SK-N-MC (cell line): ENCODE results near the gene INPP4B.

ENCODE experiments used
- DNase-seq: peaks from one replicate; pipeline ENCODE4 v3.0.0-alpha.2; 2011; ENCODE audit warnings: low read depth, low spot score
- H3K27ac ChIP-seq: fragments of 200-600 bp; sonication (generic); 2 replicates; pipeline ENCODE4 v1.5.1; 2016; ENCODE audit warnings: mixed run types
- H3K36me3 ChIP-seq: fragments of 200-600 bp; sonication (generic); 2 replicates; pipeline ENCODE4 v1.6.1; 2017; ENCODE audit warnings: antibody characterized with exemption, low read length, mixed read lengths; ENCODE audit not compliant: insufficient read depth
- H3K4me3 ChIP-seq: fragments of 200-600 bp; sonication (generic); 2 replicates; pipeline ENCODE4 v1.5.1; 2016
- H3K9ac ChIP-seq: fragments of 200-600 bp; sonication (generic); 2 replicates; pipeline ENCODE4 v1.8.0; 2017; ENCODE audit warnings: mixed run types, mixed read lengths; ENCODE audit not compliant: insufficient read length
- H3K9me3 ChIP-seq: fragments of 200-600 bp; sonication (generic); 2 replicates; pipeline ENCODE4 v1.6.1; 2017; ENCODE audit warnings: low read depth, mild to moderate bottlenecking, antibody characterized with exemption, low read length, moderate library complexity, mixed read lengths
- EZH2 ChIP-seq: fragments of 200-600 bp; sonication (generic); IDR thresholded peaks from one replicate; pipeline ENCODE4 v1.6.1; 2017; ENCODE audit warnings: antibody characterized with exemption
- FOXP2 ChIP-seq: optimal IDR thresholded peaks from 2 replicates; pipeline ENCODE3; 2011; ENCODE audit warnings: mild to moderate bottlenecking, moderate library complexity; ENCODE audit not compliant: insufficient read depth; ENCODE audit errors: extremely low read length, control extremely low read depth
- POLR2AphosphoS5 ChIP-seq: IDR thresholded peaks from 2 replicates; pipeline ENCODE4 v1.6.1; 2012; ENCODE audit warnings: mild to moderate bottlenecking, low read depth, low read length, borderline replicate concordance

INPP4B gene

DNA sequence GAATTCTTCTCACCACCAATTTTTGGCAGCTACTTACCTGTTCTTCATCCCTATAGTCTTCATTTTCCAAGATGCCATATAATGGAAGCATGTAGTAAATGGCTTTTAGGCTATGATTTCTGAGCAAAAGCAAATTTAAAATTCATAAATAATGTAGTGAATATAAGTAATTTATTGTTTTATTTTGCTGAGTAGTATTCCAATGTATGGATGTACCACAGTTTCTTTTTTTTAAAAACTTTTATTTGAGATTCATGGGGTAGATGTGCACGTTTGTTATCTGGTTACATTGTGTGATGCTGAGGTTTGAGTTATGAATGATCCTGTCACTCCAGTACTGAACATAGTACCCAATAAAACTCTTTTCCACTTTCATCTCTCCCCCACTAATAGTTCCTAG, 840.6 kb downstream of the INPP4B start:
- H3K36me3 ChIP-seq = no peaks in the 10 kb centered on the region
- H3K9ac ChIP-seq = no peak overlapping the region
- H3K27ac ChIP-seq = no peak overlapping the region
- no peak overlapping the region for H3K4me3 ChIP-seq
- no peak for DNase-seq
- TF ChIP-seq EZH2 = no peak
- TF ChIP-seq FOXP2 = no peak
- no peak for TF ChIP-seq POLR2AphosphoS5
- H3K9me3 ChIP-seq = no peaks in the 10 kb centered on the region

DNA sequence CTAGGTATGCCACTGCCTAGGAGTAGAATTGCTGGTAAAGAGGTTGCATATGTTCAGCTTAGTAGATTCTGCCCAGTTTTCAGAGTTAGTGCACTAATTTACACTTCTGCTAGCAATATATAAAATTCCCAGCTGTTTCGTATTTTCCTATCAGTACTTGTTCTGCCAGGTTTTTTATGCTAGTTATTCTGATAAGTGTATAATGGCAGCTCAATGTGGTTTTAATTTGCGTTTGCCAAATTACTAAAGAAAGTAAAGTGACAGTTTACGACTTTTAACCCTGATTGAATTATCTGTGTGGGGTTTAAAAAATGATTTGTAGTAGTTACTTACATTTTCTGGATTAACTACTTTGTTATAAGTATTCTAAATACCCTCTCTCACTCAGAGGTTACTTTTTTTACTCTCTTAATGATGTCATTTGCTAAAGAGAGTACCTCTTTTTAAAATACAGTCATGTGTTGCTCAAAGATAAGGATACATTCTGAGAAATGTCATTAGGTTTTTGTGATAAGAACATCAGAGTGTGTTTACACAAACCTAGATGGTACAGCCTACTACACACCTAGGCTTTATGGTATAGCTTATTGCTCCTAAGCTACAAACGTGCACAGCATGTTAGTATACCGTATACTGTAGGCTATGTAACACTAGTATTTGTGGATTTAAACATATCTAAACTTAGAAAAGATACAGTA, 846.5 kb downstream of the INPP4B start:
- no peak for DNase-seq
- no peak for TF ChIP-seq FOXP2
- no peak for TF ChIP-seq EZH2
- TF ChIP-seq POLR2AphosphoS5 = no peak
- Histone ChIP-seq H3K4me3 (no peak overlapping the region), H3K36me3 (no peaks in the 10 kb centered on the region), H3K27ac (no peak overlapping the region), H3K9me3 (0 out of 2 replicates have a peak, but pooled peaks cover 3% of the 10 kb centered on the region), H3K9ac (no peak overlapping the region)

DNA sequence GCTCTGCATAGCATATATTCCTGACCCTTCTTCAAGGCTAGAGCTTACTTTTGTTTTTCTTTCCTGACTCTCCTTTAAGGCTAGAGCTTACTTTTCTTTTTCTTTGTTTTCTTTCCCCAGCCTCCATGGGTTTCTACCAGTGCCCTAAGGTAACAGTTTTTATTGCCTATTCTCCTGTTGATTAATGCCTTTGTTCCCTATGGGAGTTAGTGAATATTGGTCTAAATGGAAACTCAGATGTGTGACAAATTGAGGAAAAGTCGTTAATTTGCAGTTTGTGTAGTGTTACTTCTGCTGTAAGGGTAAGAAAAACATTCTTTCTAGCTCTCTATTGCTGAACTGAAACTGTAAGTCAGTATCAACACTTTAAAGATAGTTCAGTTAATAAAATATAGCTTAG, 851.0 kb downstream of the INPP4B start:
- no peak for DNase-seq
- TF ChIP-seq EZH2 (no peak), FOXP2 (no peak), POLR2AphosphoS5 (no peak)
- H3K9me3 ChIP-seq = 0 out of 2 replicates have a peak, but pooled peaks cover 3% of the 10 kb centered on the region
- H3K27ac ChIP-seq = no peak overlapping the region
- no peak overlapping the region for H3K9ac ChIP-seq
- no peak overlapping the region for H3K4me3 ChIP-seq
- H3K36me3 ChIP-seq = no peaks in the 10 kb centered on the region

DNA sequence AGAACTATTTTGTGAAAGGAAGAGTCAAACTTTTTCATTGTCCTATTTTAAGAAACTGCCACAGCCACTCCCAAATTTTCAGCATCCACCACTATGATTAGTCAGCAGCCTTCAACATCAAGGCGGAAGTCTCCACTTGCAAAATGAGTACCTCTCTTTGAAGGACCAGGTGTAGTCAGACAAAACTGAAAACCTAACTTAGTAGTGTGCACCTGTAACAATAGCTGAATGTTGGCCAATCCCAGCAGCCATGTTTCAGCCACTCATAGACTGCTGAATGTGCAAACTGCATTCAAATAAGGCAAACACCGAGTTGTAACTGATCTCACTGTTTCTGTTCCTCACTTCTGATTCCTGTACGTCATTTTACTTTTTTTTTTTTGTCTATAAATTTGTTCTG, 868.7 kb downstream of the INPP4B start:
- Histone ChIP-seq H3K4me3 (no peak overlapping the region), H3K9me3 (no peaks in the 10 kb centered on the region), H3K27ac (no peak overlapping the region), H3K9ac (no peak overlapping the region), H3K36me3 (no peaks in the 10 kb centered on the region)
- no peak for TF ChIP-seq FOXP2
- no peak for TF ChIP-seq POLR2AphosphoS5
- no peak for TF ChIP-seq EZH2
- no peak for DNase-seq
